ENCODE data around the gene CLEC10A. TPM values are rescaled to one million over a fixed set of nuclear protein-coding genes. Genes with fewer than 3 reads are reported as not detected.

Gene CLEC10A
- total RNA-seq, 1 experiment from 2014 or later: not detected

DNA sequence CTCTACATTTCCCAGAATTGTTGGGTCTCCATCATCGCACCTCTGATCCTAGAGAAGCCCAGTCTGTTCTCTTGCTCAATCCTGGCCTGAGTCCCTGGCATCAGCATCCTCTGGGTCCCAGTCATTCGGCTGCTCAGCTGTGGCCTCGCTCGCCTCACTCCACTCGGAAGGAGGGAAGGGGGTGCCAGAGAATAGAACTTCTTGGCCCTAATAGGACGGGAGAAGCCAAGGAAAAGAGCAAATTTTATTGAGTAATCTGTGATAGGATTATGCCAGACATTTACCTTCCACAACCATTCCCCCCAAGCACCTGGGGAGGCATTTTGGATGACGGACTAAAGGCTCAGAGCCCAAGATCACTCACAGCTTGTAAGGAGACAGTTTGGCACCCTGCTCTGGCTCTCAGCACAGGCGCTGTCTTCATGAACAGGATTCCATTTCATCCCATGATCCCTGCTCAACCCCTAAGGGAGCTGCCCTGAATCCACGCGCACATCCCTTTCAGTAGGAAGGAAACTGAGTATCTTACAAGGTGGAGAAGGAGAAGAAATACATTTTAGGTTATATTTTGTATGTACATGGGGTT, 498 bp upstream of the CLEC10A start:
- peaks cover 54% of the 10 kb centered on the region for H3K27me3 ChIP-seq (ENCODE audit: insufficient read depth, low read depth)
- H2AFZ ChIP-seq: no peak overlapping the region
- no peaks in the 10 kb centered on the region for H3F3A ChIP-seq (ENCODE audit: insufficient read depth, low read depth)
- H3K36me3 ChIP-seq (ENCODE audit: low read depth): no peaks in the 10 kb centered on the region
- POLR2A ChIA-PET (ENCODE audit: unreplicated experiment): interaction anchor here (0.6 to 0.7 kb wide), 2 partner anchors 41 to 300 kb away, joined by 4 to 14 read pairs; partner anchors contain the start of gene TNK1
- no peak overlapping the region for H3K4me2 ChIP-seq
- H3K9me3 ChIP-seq (ENCODE audit: insufficient read depth, low read depth): no peaks in the 10 kb centered on the region
- no peaks in the 10 kb centered on the region for H3K79me2 ChIP-seq (ENCODE audit: low read depth)
- H3K4me1 ChIP-seq (replicated peaks; ENCODE audit: insufficient read depth): no peaks in the 10 kb centered on the region
- H3K27ac ChIP-seq: no peak overlapping the region
- intact Hi-C loops (cut with micrococcal nuclease; ENCODE audit: unreplicated experiment): no loop called here
- no TSS peak for BruUV-seq (replicated peaks)
- no peak overlapping the region for H3K4me3 ChIP-seq
- H3K9me2 ChIP-seq (ENCODE audit: insufficient read depth): no peaks in the 10 kb centered on the region
- DNase-seq: no peak
- CTCF ChIA-PET: no interaction called here
- no peak for TF ChIP-seq CTCF (conservative IDR thresholded peaks at IDR 0.05)
- TF ChIP-seq EZH2 (IDR thresholded peaks at IDR 0.05; ENCODE audit: low read depth): no peak
- H4K20me1 ChIP-seq (ENCODE audit: insufficient read depth): no peaks in the 10 kb centered on the region

DNA sequence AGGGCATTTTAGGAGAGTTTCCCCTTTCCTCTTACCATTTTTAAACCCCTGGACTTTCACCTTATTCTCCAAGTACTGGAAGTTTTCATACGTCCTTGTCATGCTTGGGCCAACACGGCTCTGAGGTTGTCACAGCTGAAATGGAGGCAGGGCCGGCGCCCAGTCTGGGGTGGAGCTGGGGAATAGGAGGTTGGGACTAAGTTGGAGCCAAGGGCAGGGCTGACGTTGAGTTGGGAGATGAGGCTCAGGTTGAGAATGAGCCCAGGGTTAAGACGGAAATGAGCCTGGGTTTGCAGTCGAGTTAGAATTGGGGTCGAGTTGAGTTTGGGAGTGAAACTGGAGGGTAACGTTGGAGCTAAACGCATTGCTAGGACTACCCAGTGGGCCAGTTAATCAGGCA, 1.3 kb downstream of the CLEC10A start:
- Histone ChIP-seq H2AFZ (no peak overlapping the region), H3K4me2 (no peak overlapping the region), H3K79me2 (ENCODE audit: low read depth) (no peaks in the 10 kb centered on the region), H4K20me1 (ENCODE audit: insufficient read depth) (no peaks in the 10 kb centered on the region), H3F3A (ENCODE audit: insufficient read depth, low read depth) (no peaks in the 10 kb centered on the region), H3K27ac (no peak overlapping the region), H3K9me2 (ENCODE audit: insufficient read depth) (no peaks in the 10 kb centered on the region), H3K27me3 (ENCODE audit: insufficient read depth, low read depth) (peaks cover 46% of the 10 kb centered on the region), H3K36me3 (ENCODE audit: low read depth) (no peaks in the 10 kb centered on the region), H3K4me3 (no peak overlapping the region), H3K9me3 (ENCODE audit: insufficient read depth, low read depth) (no peaks in the 10 kb centered on the region), H3K4me1 (replicated peaks; ENCODE audit: insufficient read depth) (no peaks in the 10 kb centered on the region)
- POLR2A ChIA-PET (ENCODE audit: unreplicated experiment): interaction anchor here (0.6 kb wide), 1 partner anchor 8 kb away, joined by 5 read pairs; no protein-coding TSS in a partner anchor
- TF ChIP-seq EZH2 (IDR thresholded peaks at IDR 0.05; ENCODE audit: low read depth) (no peak), CTCF (conservative IDR thresholded peaks at IDR 0.05) (no peak)
- intact Hi-C loops (cut with micrococcal nuclease; ENCODE audit: unreplicated experiment): no loop called here
- CTCF ChIA-PET: no interaction called here
- DNase-seq: no peak
- no TSS peak for BruUV-seq (replicated peaks)

DNA sequence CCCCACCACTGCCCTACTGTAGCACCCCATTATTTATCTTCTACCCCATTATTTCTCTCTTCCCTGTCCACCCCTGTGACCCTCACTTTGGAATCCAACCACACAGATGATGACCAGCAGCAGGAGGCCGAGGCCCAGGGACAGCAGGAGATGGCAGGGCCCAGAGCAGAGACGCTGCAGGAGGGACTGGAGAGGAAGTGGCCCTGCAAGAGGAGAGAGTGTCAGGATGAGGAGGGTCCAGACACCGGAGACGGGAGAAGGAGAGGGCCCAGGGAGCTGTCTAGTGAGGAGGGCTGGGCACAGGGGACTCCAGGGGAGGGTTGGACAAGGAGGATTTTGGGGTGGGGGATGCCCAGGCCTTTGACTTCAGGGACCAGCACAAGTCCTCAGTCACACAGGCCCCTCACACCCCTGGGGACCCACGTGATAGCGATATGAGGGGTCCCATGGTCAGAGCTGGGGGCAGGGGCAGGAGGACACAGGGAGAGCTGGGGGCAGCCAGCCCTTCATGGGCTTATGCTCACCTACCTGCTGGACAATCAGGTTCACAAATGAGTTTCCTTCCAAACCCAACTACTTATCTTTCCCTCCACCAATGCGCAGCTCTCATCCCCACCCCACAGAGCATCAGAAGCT, 2.0 kb downstream of the CLEC10A start:
- Histone ChIP-seq H4K20me1 (ENCODE audit: insufficient read depth) (no peaks in the 10 kb centered on the region), H3K79me2 (ENCODE audit: low read depth) (no peaks in the 10 kb centered on the region), H3K4me2 (no peak overlapping the region), H3K9me2 (ENCODE audit: insufficient read depth) (no peaks in the 10 kb centered on the region), H3K36me3 (ENCODE audit: low read depth) (no peaks in the 10 kb centered on the region), H3K4me3 (no peak overlapping the region), H3K27ac (no peak overlapping the region), H3K27me3 (ENCODE audit: insufficient read depth, low read depth) (peaks cover 44% of the 10 kb centered on the region), H3K9me3 (ENCODE audit: insufficient read depth, low read depth) (no peaks in the 10 kb centered on the region), H3K4me1 (replicated peaks; ENCODE audit: insufficient read depth) (no peaks in the 10 kb centered on the region), H2AFZ (no peak overlapping the region), H3F3A (ENCODE audit: insufficient read depth, low read depth) (no peaks in the 10 kb centered on the region)
- no peak for DNase-seq
- no peak for TF ChIP-seq CTCF (conservative IDR thresholded peaks at IDR 0.05)
- TF ChIP-seq EZH2 (IDR thresholded peaks at IDR 0.05; ENCODE audit: low read depth): no peak
- POLR2A ChIA-PET (ENCODE audit: unreplicated experiment): interaction anchor here (0.6 kb wide), 1 partner anchor 9 kb away, joined by 5 read pairs; no protein-coding TSS in a partner anchor
- CTCF ChIA-PET: no interaction called here
- BruUV-seq (replicated peaks): no TSS peak
- intact Hi-C loops (cut with micrococcal nuclease; ENCODE audit: unreplicated experiment): no loop called here
